H1 (cell line): ENCODE data around the gene HIPK2. TPM values are rescaled to one million over a fixed set of nuclear protein-coding genes. Genes with fewer than 3 reads are reported as not detected.

Experiments used
- CEBPB ChIP-seq: IDR thresholded peaks from 2 replicates; pipeline ENCODE4 v1.6.1; 2012; ENCODE audit warnings: low read depth, low read length
- CREB1 ChIP-seq: IDR thresholded peaks from 2 replicates; pipeline ENCODE4 v1.6.1; 2012; ENCODE audit warnings: inconsistent platforms
- PHF8 ChIP-seq: fragments of 200-600 bp; sonication (generic); conservative IDR thresholded peaks from 2 replicates; pipeline ENCODE4 v1.7.1; 2012; ENCODE audit warnings: low read depth, mild to moderate bottlenecking, inconsistent platforms, low read length, moderate library complexity
- polyA plus RNA-seq, 7 experiments: library from polyadenylated mRNA; depleted of rRNA in 3 of 7; stranded (reverse) in 5 of 7; unstranded in 2 of 7; fragments of >200 nt in 5 of 7; fragments of 200-250 nt in 2 of 7; gene quantifications; 1 replicate in 5 of 7; 2 replicates in 1 of 7; 4 replicates in 1 of 7; pipeline versions ENCODE4 v1.2.1 to v1.2.3, GENCODE V29; 2011 to 2013; ENCODE audit warnings: missing spikeins in 2 of 7, mixed read lengths in 2 of 7
- total RNA-seq: library from RNA; stranded (reverse); fragmentation: NEBNext Ultra II Directional; extraction: Animal tissue kit (Norgen Biotek cat#: 25700); gene quantifications from 2 replicates; pipeline ENCODE4 v1.2.1, GENCODE V29; 2021
- TF ChIP-seq, protein P1 (sequence below): fragments of 300-600 bp; sonication (generic); IDR thresholded peaks from 2 replicates; pipeline ENCODE4 v1.7.1; 2012; ENCODE audit warnings: low read length, moderate library complexity, mild to moderate bottlenecking, inconsistent platforms; ENCODE audit not compliant: insufficient replicate concordance

Gene HIPK2
- total and polyA plus RNA-seq, 2 of the 8 experiments (the other 6 are each of a cell fraction or from before 2014, with no cell fraction given) = 8.3 to 24.3 TPM

DNA sequence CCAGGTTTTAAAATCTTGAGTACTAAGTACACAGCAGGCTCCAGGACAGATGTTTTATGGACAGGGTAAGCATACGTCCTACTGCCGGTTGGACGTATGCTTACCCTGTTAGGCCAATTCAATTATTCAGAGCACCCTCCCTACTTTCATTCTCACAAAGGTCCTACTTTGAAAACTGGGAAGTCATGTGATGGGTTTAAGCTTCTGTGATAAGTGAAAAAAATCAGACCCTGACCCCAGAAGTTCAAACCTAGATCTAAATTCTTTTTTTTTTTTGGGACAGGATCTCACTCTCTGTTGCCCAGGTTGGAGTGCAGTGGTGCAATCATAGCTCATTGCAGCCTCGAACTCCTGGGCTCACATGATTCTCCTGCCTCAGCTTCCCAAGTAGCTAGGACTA lies 55.2 kb downstream of the HIPK2 start (continued):
- TF ChIP-seq, protein P1, sequence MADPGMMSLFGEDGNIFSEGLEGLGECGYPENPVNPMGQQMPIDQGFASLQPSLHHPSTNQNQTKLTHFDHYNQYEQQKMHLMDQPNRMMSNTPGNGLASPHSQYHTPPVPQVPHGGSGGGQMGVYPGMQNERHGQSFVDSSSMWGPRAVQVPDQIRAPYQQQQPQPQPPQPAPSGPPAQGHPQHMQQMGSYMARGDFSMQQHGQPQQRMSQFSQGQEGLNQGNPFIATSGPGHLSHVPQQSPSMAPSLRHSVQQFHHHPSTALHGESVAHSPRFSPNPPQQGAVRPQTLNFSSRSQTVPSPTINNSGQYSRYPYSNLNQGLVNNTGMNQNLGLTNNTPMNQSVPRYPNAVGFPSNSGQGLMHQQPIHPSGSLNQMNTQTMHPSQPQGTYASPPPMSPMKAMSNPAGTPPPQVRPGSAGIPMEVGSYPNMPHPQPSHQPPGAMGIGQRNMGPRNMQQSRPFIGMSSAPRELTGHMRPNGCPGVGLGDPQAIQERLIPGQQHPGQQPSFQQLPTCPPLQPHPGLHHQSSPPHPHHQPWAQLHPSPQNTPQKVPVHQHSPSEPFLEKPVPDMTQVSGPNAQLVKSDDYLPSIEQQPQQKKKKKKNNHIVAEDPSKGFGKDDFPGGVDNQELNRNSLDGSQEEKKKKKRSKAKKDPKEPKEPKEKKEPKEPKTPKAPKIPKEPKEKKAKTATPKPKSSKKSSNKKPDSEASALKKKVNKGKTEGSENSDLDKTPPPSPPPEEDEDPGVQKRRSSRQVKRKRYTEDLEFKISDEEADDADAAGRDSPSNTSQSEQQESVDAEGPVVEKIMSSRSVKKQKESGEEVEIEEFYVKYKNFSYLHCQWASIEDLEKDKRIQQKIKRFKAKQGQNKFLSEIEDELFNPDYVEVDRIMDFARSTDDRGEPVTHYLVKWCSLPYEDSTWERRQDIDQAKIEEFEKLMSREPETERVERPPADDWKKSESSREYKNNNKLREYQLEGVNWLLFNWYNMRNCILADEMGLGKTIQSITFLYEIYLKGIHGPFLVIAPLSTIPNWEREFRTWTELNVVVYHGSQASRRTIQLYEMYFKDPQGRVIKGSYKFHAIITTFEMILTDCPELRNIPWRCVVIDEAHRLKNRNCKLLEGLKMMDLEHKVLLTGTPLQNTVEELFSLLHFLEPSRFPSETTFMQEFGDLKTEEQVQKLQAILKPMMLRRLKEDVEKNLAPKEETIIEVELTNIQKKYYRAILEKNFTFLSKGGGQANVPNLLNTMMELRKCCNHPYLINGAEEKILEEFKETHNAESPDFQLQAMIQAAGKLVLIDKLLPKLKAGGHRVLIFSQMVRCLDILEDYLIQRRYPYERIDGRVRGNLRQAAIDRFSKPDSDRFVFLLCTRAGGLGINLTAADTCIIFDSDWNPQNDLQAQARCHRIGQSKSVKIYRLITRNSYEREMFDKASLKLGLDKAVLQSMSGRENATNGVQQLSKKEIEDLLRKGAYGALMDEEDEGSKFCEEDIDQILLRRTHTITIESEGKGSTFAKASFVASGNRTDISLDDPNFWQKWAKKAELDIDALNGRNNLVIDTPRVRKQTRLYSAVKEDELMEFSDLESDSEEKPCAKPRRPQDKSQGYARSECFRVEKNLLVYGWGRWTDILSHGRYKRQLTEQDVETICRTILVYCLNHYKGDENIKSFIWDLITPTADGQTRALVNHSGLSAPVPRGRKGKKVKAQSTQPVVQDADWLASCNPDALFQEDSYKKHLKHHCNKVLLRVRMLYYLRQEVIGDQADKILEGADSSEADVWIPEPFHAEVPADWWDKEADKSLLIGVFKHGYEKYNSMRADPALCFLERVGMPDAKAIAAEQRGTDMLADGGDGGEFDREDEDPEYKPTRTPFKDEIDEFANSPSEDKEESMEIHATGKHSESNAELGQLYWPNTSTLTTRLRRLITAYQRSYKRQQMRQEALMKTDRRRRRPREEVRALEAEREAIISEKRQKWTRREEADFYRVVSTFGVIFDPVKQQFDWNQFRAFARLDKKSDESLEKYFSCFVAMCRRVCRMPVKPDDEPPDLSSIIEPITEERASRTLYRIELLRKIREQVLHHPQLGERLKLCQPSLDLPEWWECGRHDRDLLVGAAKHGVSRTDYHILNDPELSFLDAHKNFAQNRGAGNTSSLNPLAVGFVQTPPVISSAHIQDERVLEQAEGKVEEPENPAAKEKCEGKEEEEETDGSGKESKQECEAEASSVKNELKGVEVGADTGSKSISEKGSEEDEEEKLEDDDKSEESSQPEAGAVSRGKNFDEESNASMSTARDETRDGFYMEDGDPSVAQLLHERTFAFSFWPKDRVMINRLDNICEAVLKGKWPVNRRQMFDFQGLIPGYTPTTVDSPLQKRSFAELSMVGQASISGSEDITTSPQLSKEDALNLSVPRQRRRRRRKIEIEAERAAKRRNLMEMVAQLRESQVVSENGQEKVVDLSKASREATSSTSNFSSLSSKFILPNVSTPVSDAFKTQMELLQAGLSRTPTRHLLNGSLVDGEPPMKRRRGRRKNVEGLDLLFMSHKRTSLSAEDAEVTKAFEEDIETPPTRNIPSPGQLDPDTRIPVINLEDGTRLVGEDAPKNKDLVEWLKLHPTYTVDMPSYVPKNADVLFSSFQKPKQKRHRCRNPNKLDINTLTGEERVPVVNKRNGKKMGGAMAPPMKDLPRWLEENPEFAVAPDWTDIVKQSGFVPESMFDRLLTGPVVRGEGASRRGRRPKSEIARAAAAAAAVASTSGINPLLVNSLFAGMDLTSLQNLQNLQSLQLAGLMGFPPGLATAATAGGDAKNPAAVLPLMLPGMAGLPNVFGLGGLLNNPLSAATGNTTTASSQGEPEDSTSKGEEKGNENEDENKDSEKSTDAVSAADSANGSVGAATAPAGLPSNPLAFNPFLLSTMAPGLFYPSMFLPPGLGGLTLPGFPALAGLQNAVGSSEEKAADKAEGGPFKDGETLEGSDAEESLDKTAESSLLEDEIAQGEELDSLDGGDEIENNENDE = no peak
- TF ChIP-seq PHF8 (no peak), CREB1 (no peak), CEBPB (no peak)
